ENCODE measurements around the gene CNN1.

- TF ChIP-seq POLR2A (IDR thresholded peaks at IDR 0.05) (no peak), CTCF (IDR thresholded peaks at IDR 0.05) (no peak)
These were observed 24.7 kb upstream of the CNN1 start for GRCh38 chr19:11513946-11514345.
